IMR-90 (cell line): ENCODE measurements around the gene GPC4.

Experiments used
- CEBPB ChIP-seq: IDR thresholded peaks from 2 replicates; pipeline ENCODE4 v1.6.1; 2012; ENCODE audit warnings: low read depth, low read length, improper control_type of control experiment
- CHD1 ChIP-seq: IDR thresholded peaks from 2 replicates; pipeline ENCODE4 v1.6.1; 2012; ENCODE audit warnings: low read depth, low read length, improper control_type of control experiment
- CTCF ChIP-seq: conservative IDR thresholded peaks from 2 replicates; pipeline ENCODE4 v1.5.1; 2012; ENCODE audit warnings: mild to moderate bottlenecking, low read depth, low read length, improper control_type of control experiment
- MXI1 ChIP-seq: IDR thresholded peaks from 2 replicates; pipeline ENCODE4 v1.6.1; 2012; ENCODE audit warnings: low read depth, mild to moderate bottlenecking, low read length, moderate library complexity, borderline replicate concordance
- POLR2A ChIP-seq: IDR thresholded peaks from 2 replicates; pipeline ENCODE4 v1.6.1; 2012; ENCODE audit warnings: mild to moderate bottlenecking, low read depth, low read length
- RAD21 ChIP-seq: IDR thresholded peaks from 2 replicates; pipeline ENCODE4 v1.6.1; 2012; ENCODE audit warnings: low read length, improper control_type of control experiment
- RCOR1 ChIP-seq: IDR thresholded peaks from 2 replicates; pipeline ENCODE4 v1.6.1; 2012; ENCODE audit warnings: mild to moderate bottlenecking, low read length, improper control_type of control experiment; ENCODE audit not compliant: insufficient replicate concordance
- SMC3 ChIP-seq: fragments of 150-350 bp; IDR thresholded peaks from 2 replicates; pipeline ENCODE4 v1.6.1; 2016; ENCODE audit warnings: low read depth, mild to moderate bottlenecking, antibody characterized with exemption, low read length, moderate library complexity
- USF2 ChIP-seq: fragments of 150-350 bp; IDR thresholded peaks from 2 replicates; pipeline ENCODE4 v1.6.1; 2017; ENCODE audit warnings: mild to moderate bottlenecking, antibody characterized with exemption, low read length, low read depth

GRCh38 chrX:133359466-133359865 lies 55.8 kb downstream of the GPC4 start:
- TF ChIP-seq POLR2A (no peak), USF2 (no peak), CTCF (no peak), RCOR1 (no peak), SMC3 (no peak), CEBPB (no peak), MXI1 (no peak), CHD1 (no peak), RAD21 (no peak)
